Middle frontal gyrus (tissue), 1 donor: ENCODE data around the gene CFAP300.

ENCODE experiments used
- DNase-seq: peaks from one replicate; pipeline ENCODE4 v3.0.0-alpha.2; 2015; ENCODE audit warnings: low spot score; ENCODE audit errors: extremely low spot score

CFAP300 gene

DNA sequence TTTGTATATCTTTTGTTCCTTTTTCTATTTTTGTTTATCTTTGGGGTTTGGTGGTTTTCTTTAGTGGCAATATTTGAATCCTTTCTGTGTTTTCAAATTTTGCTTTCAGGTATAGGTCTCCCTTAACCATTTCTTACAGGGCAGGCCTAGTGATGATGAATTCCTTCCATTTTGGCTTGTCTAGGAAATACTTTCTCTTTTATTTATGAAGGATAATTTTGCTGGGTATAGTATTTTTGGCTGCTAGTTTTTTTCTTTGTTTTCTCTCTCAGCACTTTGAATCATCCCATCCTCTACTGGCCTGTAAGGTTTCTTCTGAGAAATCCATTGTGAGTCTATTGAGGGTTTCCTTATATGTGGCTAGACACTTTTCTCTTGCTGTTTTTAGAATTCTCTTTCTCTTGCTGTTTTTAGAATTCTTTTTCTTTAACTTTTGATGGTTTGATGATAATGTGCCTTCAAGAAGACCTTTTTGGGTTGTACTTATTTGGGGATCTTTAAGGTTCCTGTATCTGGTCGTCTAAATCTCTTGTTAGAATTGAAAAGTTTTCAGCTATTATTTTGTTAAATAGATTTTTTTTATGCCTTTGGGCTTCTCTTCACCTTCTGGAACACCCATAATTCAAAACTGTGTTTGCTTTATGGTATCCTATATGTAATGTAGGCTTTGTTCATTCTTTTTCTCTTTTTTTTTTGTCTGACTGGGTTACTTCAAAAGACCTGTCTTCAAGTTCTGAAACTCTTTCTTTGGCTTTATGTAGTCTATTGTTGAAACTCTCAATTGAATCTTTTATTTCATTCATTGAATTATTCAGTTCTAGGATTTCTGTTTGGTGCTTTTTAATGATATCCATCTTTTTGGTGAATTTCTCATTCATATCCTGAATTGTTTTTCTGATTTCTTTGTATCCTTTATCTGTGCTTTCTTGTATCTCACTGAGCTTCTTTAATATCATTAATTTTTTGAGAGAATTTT, 24.5 kb downstream of the CFAP300 start:
- DNase-seq: no peak

GRCh38 chr11:102073253-102073652, 26.0 kb downstream of the CFAP300 start:
- no peak for DNase-seq

- DNase-seq: no peak
These were observed 32.4 kb downstream of the CFAP300 start for GRCh38 chr11:102079625-102080024.

- no peak for DNase-seq
These were observed 34.1 kb downstream of the CFAP300 start for GRCh38 chr11:102081313-102081712.

- no peak for DNase-seq
These were observed 38.8 kb downstream of the CFAP300 start for GRCh38 chr11:102085864-102086551.

GRCh38 chr11:102097186-102097585, 49.9 kb downstream of the CFAP300 start:
- DNase-seq: no peak

DNA sequence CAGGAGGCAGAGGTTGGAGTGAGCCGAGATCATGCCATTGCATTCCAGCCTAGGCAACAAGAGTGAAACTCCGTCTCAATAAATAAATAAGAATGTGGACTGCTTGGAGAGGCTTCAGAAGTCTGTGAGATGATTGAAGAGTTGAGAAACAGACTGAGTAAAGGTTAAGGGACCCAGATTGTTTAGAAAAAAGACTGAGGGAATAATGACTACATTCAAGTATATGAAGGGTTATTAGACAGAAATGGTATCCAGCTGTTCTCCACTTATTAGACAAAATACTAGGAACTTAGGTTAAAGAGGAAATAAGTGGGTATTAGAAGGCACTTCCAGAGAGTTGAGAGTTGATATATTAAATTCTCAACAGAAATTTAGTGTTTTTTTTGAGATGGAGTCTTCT, 52.5 kb downstream of the CFAP300 start:
- DNase-seq: no peak

DNA sequence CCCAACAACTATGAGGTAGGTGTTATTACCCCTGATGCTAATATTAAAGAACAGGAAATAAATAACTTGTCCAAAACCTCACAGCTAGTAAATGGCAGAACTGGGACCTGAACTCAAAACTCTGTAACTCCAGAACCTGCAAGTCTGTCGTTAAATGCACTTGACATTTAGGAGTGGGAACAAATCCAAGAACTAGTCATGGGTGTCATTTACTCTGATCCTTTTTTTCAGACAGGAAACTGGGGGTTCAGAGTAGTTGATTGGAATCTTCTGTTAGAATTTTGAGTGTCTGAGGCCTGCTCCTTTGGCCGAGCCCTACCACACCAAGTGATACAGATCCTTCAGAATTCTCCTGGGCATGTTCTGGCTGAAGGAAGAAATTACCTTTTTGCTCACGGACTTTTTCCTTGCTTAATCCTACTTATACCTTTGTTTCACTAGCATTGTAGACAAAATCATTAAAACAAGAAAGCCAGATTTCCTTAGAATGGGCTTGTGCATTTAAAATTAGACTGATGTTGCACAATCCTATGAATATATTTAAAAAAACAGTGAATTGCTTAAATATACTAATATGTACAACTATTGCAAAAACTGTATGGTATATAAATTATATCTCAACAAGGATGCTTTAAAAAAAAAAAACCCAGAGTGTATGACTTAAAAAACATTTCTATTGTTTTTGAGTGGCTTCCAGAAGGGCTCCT, 61.6 kb downstream of the CFAP300 start:
- no peak for DNase-seq

DNA sequence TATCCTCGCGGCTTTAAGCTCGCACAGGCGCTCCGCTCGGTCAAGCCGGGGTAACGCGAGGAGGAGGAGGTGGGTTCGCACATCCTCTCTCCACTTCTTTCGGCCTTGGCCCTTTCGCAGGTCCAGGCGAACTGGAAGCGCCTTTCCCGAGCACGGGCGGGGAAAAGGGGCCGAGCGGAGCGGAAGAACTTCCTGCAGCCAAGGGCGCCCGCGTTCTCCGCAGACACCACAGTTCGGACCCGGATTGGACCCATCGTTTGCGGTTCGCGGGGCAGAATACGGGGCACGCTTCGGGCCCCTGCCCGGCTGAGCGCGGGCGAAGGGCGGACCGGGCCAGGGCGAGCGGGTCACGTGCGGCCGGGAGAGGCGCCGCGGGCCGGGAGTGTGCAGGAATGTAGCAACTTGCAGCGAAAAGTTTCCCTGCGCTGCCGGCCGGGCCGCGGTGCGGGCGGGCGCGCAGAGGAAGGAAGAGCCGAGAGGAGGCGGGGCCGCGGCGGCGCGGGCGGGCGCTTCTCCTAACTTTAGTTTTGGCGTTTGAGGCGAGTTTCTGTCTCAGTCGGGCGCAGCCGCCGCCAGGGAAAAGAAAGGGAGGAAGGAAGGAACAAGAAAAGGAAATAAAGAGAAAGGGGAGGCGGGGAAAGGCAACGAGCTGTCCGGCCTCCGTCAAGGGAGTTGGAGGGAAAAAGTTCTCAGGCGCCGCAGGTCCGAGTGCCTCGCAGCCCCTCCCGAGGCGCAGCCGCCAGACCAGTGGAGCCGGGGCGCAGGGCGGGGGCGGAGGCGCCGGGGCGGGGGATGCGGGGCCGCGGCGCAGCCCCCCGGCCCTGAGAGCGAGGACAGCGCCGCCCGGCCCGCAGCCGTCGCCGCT, 62.9 kb downstream of the CFAP300 start, which contains the start of gene YAP1:
TSS of gene YAP1 (plus strand) at position 552 of the 865 bp plus-strand sequence. CDS start 402 bp downstream, outside the sequence.
- DNase-seq: peak; percentile 24

GRCh38 chr11:102110761-102111010, 63.4 kb downstream of the CFAP300 start:
- DNase-seq: no peak

- no peak for DNase-seq
These were observed 64.0 kb downstream of the CFAP300 start for GRCh38 chr11:102111011-102111786.

- no peak for DNase-seq
These were observed 64.7 kb downstream of the CFAP300 start for GRCh38 chr11:102111787-102112508.

DNA sequence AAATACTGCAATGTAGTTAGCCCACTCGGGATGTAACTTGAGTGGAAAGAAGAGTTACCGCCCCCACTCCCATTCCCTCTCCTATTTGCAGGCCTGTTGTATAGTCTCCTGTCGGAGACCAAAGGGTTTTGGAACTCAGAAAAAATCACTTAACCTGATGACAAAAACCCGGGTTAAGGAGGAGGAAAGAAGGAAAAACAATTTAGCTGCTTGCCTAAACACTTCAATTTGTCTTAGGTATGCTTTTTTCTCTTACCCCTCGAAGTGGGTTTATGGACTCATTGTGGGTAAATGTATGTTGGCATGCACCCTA, 65.2 kb downstream of the CFAP300 start:
- no peak for DNase-seq

- no peak for DNase-seq
These were observed 66.8 kb downstream of the CFAP300 start for GRCh38 chr11:102114032-102114431.

- no peak for DNase-seq
These were observed 68.3 kb downstream of the CFAP300 start for GRCh38 chr11:102115557-102115956.

- DNase-seq: no peak
These were observed 69.4 kb downstream of the CFAP300 start for GRCh38 chr11:102116453-102117205.

- no peak for DNase-seq
These were observed 70.4 kb downstream of the CFAP300 start for GRCh38 chr11:102117472-102118113.

GRCh38 chr11:102118937-102119336, 71.7 kb downstream of the CFAP300 start:
- no peak for DNase-seq

DNA sequence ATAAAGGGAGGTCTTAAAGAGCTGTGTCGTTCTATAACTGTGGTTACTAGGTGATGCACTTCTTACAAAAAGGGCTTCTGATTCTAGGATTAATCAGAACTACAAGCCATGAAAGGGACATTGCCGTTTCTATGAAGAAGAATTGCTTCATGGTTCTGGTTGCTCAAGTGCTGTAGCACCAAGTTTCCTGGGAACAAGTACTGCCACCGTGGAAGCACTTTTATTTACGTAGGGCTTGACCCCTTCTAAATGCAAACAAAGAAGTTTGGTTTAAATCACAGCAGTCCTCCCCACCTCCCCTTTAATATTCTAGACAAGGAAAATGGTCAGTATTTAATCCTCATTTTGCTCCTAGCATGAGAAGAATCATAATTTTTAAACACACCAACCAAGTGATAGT, 72.8 kb downstream of the CFAP300 start:
- no peak for DNase-seq
